Astrocyte (in vitro differentiated cells and primary cell): Measurements from ENCODE around the gene PRRT4. TPM values are rescaled to one million over a fixed set of nuclear protein-coding genes. Genes with fewer than 3 reads are reported as not detected.

Source experiments
- DNase-seq: peaks from one replicate; pipeline ENCODE4 v3.0.0-alpha.2; 2010; ENCODE audit warnings: low read depth
- FAIRE-seq: peaks from 2 replicates; lab custom pipeline; 2011; peaks lifted over from hg19 to GRCh38; lab: Jason Lieb, UNC
- H2AFZ ChIP-seq: 2 replicates; pipeline ENCODE4 v1.6.0; 2012; ENCODE audit warnings: low read depth, low read length, inconsistent platforms
- H3K27ac ChIP-seq: 2 replicates; pipeline ENCODE4 v1.5.1; 2011; ENCODE audit warnings: low read depth, low read length, inconsistent platforms
- H3K27me3 ChIP-seq: 2 replicates; pipeline ENCODE4 v1.6.0; 2011; ENCODE audit warnings: low read length, inconsistent platforms; ENCODE audit not compliant: insufficient read depth
- H3K36me3 ChIP-seq: 2 replicates; pipeline ENCODE4 v1.5.1; 2011; ENCODE audit warnings: low read length, inconsistent platforms; ENCODE audit not compliant: insufficient read depth
- H3K4me1 ChIP-seq: 2 replicates; pipeline ENCODE4 v1.5.1; 2011; ENCODE audit warnings: low read length, inconsistent platforms; ENCODE audit not compliant: insufficient read depth
- H3K4me2 ChIP-seq: 2 replicates; pipeline ENCODE4 v1.6.0; 2012; ENCODE audit warnings: low read length, inconsistent platforms
- H3K4me3 ChIP-seq: 2 replicates; pipeline ENCODE4 v1.5.1; 2011; ENCODE audit warnings: low read depth, mild to moderate bottlenecking, low read length, inconsistent platforms; ENCODE audit not compliant: insufficient read depth
- H3K79me2 ChIP-seq: 2 replicates; pipeline ENCODE4 v1.6.0; 2012; ENCODE audit warnings: mild to moderate bottlenecking, low read length, inconsistent platforms; ENCODE audit not compliant: insufficient read depth
- H3K9ac ChIP-seq: 2 replicates; pipeline ENCODE4 v1.6.0; 2012; ENCODE audit warnings: mild to moderate bottlenecking, low read length, inconsistent platforms
- H3K9me3 ChIP-seq: 2 replicates; pipeline ENCODE4 v1.5.1; 2012; ENCODE audit warnings: low read depth, mild to moderate bottlenecking, low read length, inconsistent platforms; ENCODE audit not compliant: insufficient read depth
- H4K20me1 ChIP-seq: 2 replicates; pipeline ENCODE4 v1.6.0; 2012; ENCODE audit warnings: low read length, inconsistent platforms; ENCODE audit not compliant: insufficient read depth
- H3K27ac Mint-ChIP-seq: one replicate; pipeline ENCODE4 v1.8.0; 2021; ENCODE audit warnings: mild to moderate bottlenecking, mixed read lengths; ENCODE audit not compliant: unreplicated experiment
- H3K27me3 Mint-ChIP-seq: one replicate; pipeline ENCODE4 v1.8.0; 2021; ENCODE audit warnings: low read depth, mixed read lengths; ENCODE audit not compliant: unreplicated experiment
- H3K36me3 Mint-ChIP-seq: one replicate; pipeline ENCODE4 v1.8.0; 2021; ENCODE audit warnings: low read depth, mixed read lengths; ENCODE audit not compliant: unreplicated experiment
- H3K4me1 Mint-ChIP-seq: one replicate; pipeline ENCODE4 v1.8.0; 2021; ENCODE audit warnings: low read depth, mixed read lengths; ENCODE audit not compliant: unreplicated experiment
- H3K4me3 Mint-ChIP-seq: one replicate; pipeline ENCODE4 v1.8.0; 2021; ENCODE audit warnings: mild to moderate bottlenecking, moderate library complexity, mixed read lengths; ENCODE audit not compliant: unreplicated experiment
- H3K9me3 Mint-ChIP-seq: one replicate; pipeline ENCODE4 v1.8.0; 2021; ENCODE audit warnings: mild to moderate bottlenecking, mixed read lengths; ENCODE audit not compliant: unreplicated experiment
- EZH2 ChIP-seq: IDR thresholded peaks from 2 replicates; pipeline ENCODE4 v1.6.1; 2012; ENCODE audit warnings: mild to moderate bottlenecking, low read length, inconsistent platforms; ENCODE audit not compliant: insufficient read depth
- total RNA-seq: library from RNA; stranded (reverse); gene quantifications from 2 replicates; pipeline ENCODE4 v1.2.1, GENCODE V29; 2021
- TF ChIP-seq, protein P1 (sequence below): IDR thresholded peaks from 2 replicates; pipeline ENCODE4 v1.5.1; 2011; ENCODE audit warnings: low read depth, mild to moderate bottlenecking, inconsistent platforms, low read length, moderate library complexity; ENCODE audit not compliant: insufficient read depth

PRRT4 gene
- total RNA-seq, 1 donor from 2014 or later = 0.93 TPM

DNA sequence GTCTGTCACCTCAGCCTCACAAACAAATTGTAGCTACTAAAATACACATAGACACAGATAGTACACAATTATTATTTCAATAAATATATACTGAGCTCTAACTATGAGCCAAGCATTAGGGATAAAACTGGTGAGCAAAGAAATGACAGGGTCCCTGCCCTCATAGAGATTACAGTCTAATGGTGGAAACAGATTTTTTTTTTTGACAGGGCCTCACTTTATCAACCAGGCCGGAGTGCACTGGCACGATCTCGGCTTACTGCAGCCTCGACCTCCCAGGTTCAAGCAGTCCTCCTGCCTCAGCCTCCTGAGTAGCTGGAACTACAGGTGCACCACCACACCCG is 17.1 kb downstream of the PRRT4 start:
- peaks cover 5% of the 10 kb centered on the region for H3K4me1 ChIP-seq
- DNase-seq = no peak
- peaks cover 10% of the 10 kb centered on the region for H3K4me1 Mint-ChIP-seq
- H3K27ac ChIP-seq = no peak overlapping the region
- no peak overlapping the region for H3K9ac ChIP-seq
- H4K20me1 ChIP-seq = peaks cover 29% of the 10 kb centered on the region
- H3K9me3 Mint-ChIP-seq = no peaks in the 10 kb centered on the region
- H3K9me3 ChIP-seq = no peaks in the 10 kb centered on the region
- FAIRE-seq = no peak
- TF ChIP-seq EZH2 = no peak
- TF ChIP-seq, protein P1, sequence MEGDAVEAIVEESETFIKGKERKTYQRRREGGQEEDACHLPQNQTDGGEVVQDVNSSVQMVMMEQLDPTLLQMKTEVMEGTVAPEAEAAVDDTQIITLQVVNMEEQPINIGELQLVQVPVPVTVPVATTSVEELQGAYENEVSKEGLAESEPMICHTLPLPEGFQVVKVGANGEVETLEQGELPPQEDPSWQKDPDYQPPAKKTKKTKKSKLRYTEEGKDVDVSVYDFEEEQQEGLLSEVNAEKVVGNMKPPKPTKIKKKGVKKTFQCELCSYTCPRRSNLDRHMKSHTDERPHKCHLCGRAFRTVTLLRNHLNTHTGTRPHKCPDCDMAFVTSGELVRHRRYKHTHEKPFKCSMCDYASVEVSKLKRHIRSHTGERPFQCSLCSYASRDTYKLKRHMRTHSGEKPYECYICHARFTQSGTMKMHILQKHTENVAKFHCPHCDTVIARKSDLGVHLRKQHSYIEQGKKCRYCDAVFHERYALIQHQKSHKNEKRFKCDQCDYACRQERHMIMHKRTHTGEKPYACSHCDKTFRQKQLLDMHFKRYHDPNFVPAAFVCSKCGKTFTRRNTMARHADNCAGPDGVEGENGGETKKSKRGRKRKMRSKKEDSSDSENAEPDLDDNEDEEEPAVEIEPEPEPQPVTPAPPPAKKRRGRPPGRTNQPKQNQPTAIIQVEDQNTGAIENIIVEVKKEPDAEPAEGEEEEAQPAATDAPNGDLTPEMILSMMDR = no peak
- H3K27ac Mint-ChIP-seq = no peak overlapping the region
- H3K27me3 ChIP-seq = peaks cover 12% of the 10 kb centered on the region
- no peak overlapping the region for H3K4me3 ChIP-seq
- peak overlapping the region; percentile 76 for H3K4me3 Mint-ChIP-seq
- H3K4me2 ChIP-seq = no peak overlapping the region
- H3K79me2 ChIP-seq = peaks cover 42% of the 10 kb centered on the region
- H3K36me3 Mint-ChIP-seq = no peaks in the 10 kb centered on the region
- H2AFZ ChIP-seq = peak overlapping the region; percentile 74
- no peaks in the 10 kb centered on the region for H3K36me3 ChIP-seq
- peaks cover 21% of the 10 kb centered on the region for H3K27me3 Mint-ChIP-seq

DNA sequence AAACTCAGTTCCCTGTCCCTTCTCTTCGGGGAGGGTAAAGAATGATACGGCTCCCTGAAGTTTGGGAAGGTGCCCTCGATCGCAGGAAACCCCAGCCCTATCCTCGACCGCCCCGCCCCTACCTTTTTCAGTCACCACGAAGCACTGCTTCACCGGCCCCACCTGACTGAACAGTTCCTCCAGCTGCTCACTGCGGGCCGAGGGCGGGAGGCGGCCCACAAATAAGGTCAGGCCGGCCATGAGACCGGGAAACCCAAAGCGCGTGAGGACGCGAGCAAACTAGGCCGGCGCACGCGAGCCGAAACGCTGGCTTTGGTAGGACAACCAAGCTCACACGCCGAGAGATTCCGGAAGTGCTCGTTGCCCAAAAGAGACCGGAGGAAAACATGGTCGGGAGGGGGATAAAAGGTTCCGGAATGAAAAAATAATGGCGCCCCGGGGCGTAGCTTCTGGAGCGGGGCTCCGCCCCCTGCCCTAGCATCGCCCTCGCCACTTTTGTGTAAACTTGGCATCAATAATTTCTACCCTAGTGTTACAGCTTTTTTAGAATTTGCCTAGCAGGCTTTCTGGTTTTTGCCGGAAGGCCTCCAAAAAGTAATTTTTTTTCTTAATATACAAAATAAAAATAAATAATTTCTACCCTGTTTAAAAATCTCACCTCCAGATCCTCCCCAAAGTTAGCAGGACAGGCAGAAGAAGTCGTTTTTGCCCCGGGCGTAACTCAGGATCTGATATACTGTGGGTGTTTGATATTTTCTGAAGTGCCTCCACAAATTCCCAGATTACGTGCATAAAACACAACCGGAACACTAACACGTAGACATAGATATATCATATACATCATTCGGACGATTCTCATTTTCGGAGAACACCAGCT is 17.7 kb downstream of the PRRT4 start, which contains the start of gene RBM28:
TSS of gene RBM28 (minus strand) at position 355 of the 877 bp plus-strand sequence. CDS start at position 240, 115 bp downstream.
- Mint-ChIP-seq H3K4me1 (peaks cover 10% of the 10 kb centered on the region), H3K4me3 (peak within 1 kb of the TSS; percentile 95), H3K27ac (peak within 1 kb of the TSS; percentile 62), H3K9me3 (no peaks in the 10 kb centered on the region), H3K27me3 (peaks cover 15% of the 10 kb centered on the region), H3K36me3 (no peaks in the 10 kb centered on the region)
- DNase-seq (peak; percentile 83), FAIRE-seq (no peak)
- Histone ChIP-seq H3K27ac (peak within 1 kb of the TSS; percentile 72), H3K27me3 (peaks cover 6% of the 10 kb centered on the region), H3K9me3 (no peaks in the 10 kb centered on the region), H3K4me2 (peak within 1 kb of the TSS; percentile 96), H3K4me3 (peak within 1 kb of the TSS; percentile 99), H4K20me1 (peaks cover 29% of the 10 kb centered on the region), H3K4me1 (peaks cover 5% of the 10 kb centered on the region), H3K9ac (peak within 1 kb of the TSS; percentile 97), H2AFZ (peak within 1 kb of the TSS; percentile 89), H3K79me2 (peaks cover 43% of the 10 kb centered on the region), H3K36me3 (peaks cover 3% of the 10 kb centered on the region)
- TF ChIP-seq, protein P1 = no peak
- no peak for TF ChIP-seq EZH2

DNA sequence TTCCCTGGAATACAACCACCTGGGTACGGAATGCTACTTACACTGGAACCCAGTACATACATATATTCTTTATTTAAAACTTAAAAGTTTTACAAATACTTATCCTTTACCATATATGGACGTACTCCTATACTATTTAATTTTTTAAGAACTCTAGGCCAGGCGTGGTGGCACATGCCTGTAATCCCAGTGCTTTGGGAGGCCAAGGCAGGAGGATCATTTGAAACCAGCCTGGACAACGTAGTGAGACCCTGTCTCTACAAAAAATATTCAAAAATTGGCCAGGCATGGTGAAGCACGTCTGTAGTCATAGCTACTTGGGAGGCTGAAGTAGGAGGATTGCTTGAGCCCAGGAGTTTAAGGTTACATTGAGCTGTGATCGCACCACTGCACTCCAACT is 19.8 kb downstream of the PRRT4 start:
- no peak for TF ChIP-seq EZH2
- TF ChIP-seq, protein P1 = no peak
- peaks cover 5% of the 10 kb centered on the region for H3K4me1 ChIP-seq
- H3K9me3 Mint-ChIP-seq = no peaks in the 10 kb centered on the region
- no peaks in the 10 kb centered on the region for H3K27me3 ChIP-seq
- peaks cover 4% of the 10 kb centered on the region for H3K36me3 Mint-ChIP-seq
- H3K4me1 Mint-ChIP-seq = peaks cover 10% of the 10 kb centered on the region
- no peaks in the 10 kb centered on the region for H3K9me3 ChIP-seq
- no peak overlapping the region for H3K27ac Mint-ChIP-seq
- H3K36me3 ChIP-seq = peaks cover 19% of the 10 kb centered on the region
- no peak overlapping the region for H3K27ac ChIP-seq
- H2AFZ ChIP-seq = no peak overlapping the region
- DNase-seq (no peak), FAIRE-seq (no peak)
- H3K9ac ChIP-seq = no peak overlapping the region
- peaks cover 43% of the 10 kb centered on the region for H3K79me2 ChIP-seq
- no peaks in the 10 kb centered on the region for H3K27me3 Mint-ChIP-seq
- H3K4me2 ChIP-seq = peak overlapping the region; percentile 96
- peak overlapping the region; percentile 95 for H3K4me3 Mint-ChIP-seq
- H3K4me3 ChIP-seq = no peak overlapping the region
- peaks cover 29% of the 10 kb centered on the region for H4K20me1 ChIP-seq
